ENCODE data around the gene HCLS1. TPM values are rescaled to one million over a fixed set of nuclear protein-coding genes. Genes with fewer than 3 reads are reported as not detected.

Gene HCLS1
- total and polyA plus RNA-seq, 2 donors, result 128 to 171 TPM

- Histone ChIP-seq H3K9me3 (ENCODE audit: control insufficient read depth in 2 of 2, insufficient read depth in 1 of 2, low read length in 1 of 2) (no peaks in the 10 kb centered on the region), H3K36me3 (ENCODE audit: control insufficient read depth in 2 of 2, insufficient read depth in 2 of 2, low read length in 1 of 2) (peaks cover 39 to 55% of the 10 kb centered on the region in 2 donors), H3K27ac (ENCODE audit: low read depth in 1 of 2, low read length in 1 of 2) (no peak overlapping the region), H3K27me3 (ENCODE audit: control insufficient read depth in 2 of 2, insufficient read depth in 1 of 2, low read length in 1 of 2) (no peaks in the 10 kb centered on the region), H3K4me1 (ENCODE audit: control insufficient read depth in 2 of 2, insufficient read depth in 2 of 2, low read length in 2 of 2) (peaks cover 10 to 17% of the 10 kb centered on the region in 2 donors), H3K4me3 (ENCODE audit: low read length in 2 of 2) (no peak overlapping the region)
- 99% methylated on average over 2 of the region's 2 CpGs for WGBS
- DNase-seq (ENCODE audit: low read depth in 6 of 9, low spot score in 9 of 9), result no peak
Measured at GRCh38 chr3:121663171-121663847, 2.6 kb upstream of the HCLS1 start.

- DNase-seq (ENCODE audit: low read depth in 6 of 9, low spot score in 9 of 9), result no peak
- no peak overlapping the region for H3K4me3 ChIP-seq (ENCODE audit: low read length in 2 of 2)
- H3K27me3 ChIP-seq (ENCODE audit: control insufficient read depth in 2 of 2, insufficient read depth in 1 of 2, low read length in 1 of 2), result no peaks in the 10 kb centered on the region
- H3K27ac ChIP-seq (ENCODE audit: low read depth in 1 of 2, low read length in 1 of 2), result no peak overlapping the region
- H3K36me3 ChIP-seq (ENCODE audit: control insufficient read depth in 2 of 2, insufficient read depth in 2 of 2, low read length in 1 of 2), result peaks cover 36 to 54% of the 10 kb centered on the region in 2 donors
- no peaks in the 10 kb centered on the region for H3K9me3 ChIP-seq (ENCODE audit: control insufficient read depth in 2 of 2, insufficient read depth in 1 of 2, low read length in 1 of 2)
- H3K4me1 ChIP-seq (ENCODE audit: control insufficient read depth in 2 of 2, insufficient read depth in 2 of 2, low read length in 2 of 2), result peaks cover 10 to 20% of the 10 kb centered on the region in 2 donors
Measured at GRCh38 chr3:121662742-121663141, 2.0 kb upstream of the HCLS1 start.

- peak overlapping the region in 1 of 2 donors; percentile 96 for H3K27ac ChIP-seq (ENCODE audit: low read depth in 1 of 2, low read length in 1 of 2)
- H3K9me3 ChIP-seq (ENCODE audit: control insufficient read depth in 2 of 2, insufficient read depth in 1 of 2, low read length in 1 of 2), result no peaks in the 10 kb centered on the region
- H3K4me1 ChIP-seq (ENCODE audit: control insufficient read depth in 2 of 2, insufficient read depth in 2 of 2, low read length in 2 of 2), result peaks cover 10 to 20% of the 10 kb centered on the region in 2 donors
- H3K4me3 ChIP-seq (ENCODE audit: low read length in 2 of 2), result no peak overlapping the region
- no peaks in the 10 kb centered on the region for H3K27me3 ChIP-seq (ENCODE audit: control insufficient read depth in 2 of 2, insufficient read depth in 1 of 2, low read length in 1 of 2)
- WGBS, result 85% methylated on average over 6 of the region's 6 CpGs
- H3K36me3 ChIP-seq (ENCODE audit: control insufficient read depth in 2 of 2, insufficient read depth in 2 of 2, low read length in 1 of 2), result peaks cover 35 to 55% of the 10 kb centered on the region in 2 donors
- no peak for DNase-seq (ENCODE audit: low read depth in 6 of 9, low spot score in 9 of 9)
Measured at GRCh38 chr3:121661376-121661775, 673 bp upstream of the HCLS1 start.

GRCh38 chr3:121659586-121659985, 1.1 kb downstream of the HCLS1 start:
- Histone ChIP-seq H3K4me1 (ENCODE audit: control insufficient read depth in 2 of 2, insufficient read depth in 2 of 2, low read length in 2 of 2) (peaks cover 10 to 23% of the 10 kb centered on the region in 2 donors), H3K9me3 (ENCODE audit: control insufficient read depth in 2 of 2, insufficient read depth in 1 of 2, low read length in 1 of 2) (no peaks in the 10 kb centered on the region), H3K4me3 (ENCODE audit: low read length in 2 of 2) (peak overlapping the region; percentile 59 to 62), H3K36me3 (ENCODE audit: control insufficient read depth in 2 of 2, insufficient read depth in 2 of 2, low read length in 1 of 2) (peaks cover 25 to 55% of the 10 kb centered on the region in 2 donors), H3K27me3 (ENCODE audit: control insufficient read depth in 2 of 2, insufficient read depth in 1 of 2, low read length in 1 of 2) (no peaks in the 10 kb centered on the region), H3K27ac (ENCODE audit: low read depth in 1 of 2, low read length in 1 of 2) (peak overlapping the region in 1 of 2 donors; percentile 71)
- DNase-seq (ENCODE audit: low read depth in 6 of 9, low spot score in 9 of 9), result no peak
- WGBS, result 98% methylated on average over 3 of the region's 3 CpGs

GRCh38 chr3:121658716-121659435, 1.8 kb downstream of the HCLS1 start:
- no peaks in the 10 kb centered on the region for H3K27me3 ChIP-seq (ENCODE audit: control insufficient read depth in 2 of 2, insufficient read depth in 1 of 2, low read length in 1 of 2)
- H3K9me3 ChIP-seq (ENCODE audit: control insufficient read depth in 2 of 2, insufficient read depth in 1 of 2, low read length in 1 of 2), result no peaks in the 10 kb centered on the region
- no peak overlapping the region for H3K4me3 ChIP-seq (ENCODE audit: low read length in 2 of 2)
- peaks cover 10 to 23% of the 10 kb centered on the region in 2 donors for H3K4me1 ChIP-seq (ENCODE audit: control insufficient read depth in 2 of 2, insufficient read depth in 2 of 2, low read length in 2 of 2)
- no peak overlapping the region for H3K27ac ChIP-seq (ENCODE audit: low read depth in 1 of 2, low read length in 1 of 2)
- peaks cover 19 to 51% of the 10 kb centered on the region in 2 donors for H3K36me3 ChIP-seq (ENCODE audit: control insufficient read depth in 2 of 2, insufficient read depth in 2 of 2, low read length in 1 of 2)
- WGBS, result 99% methylated on average over 6 of the region's 6 CpGs
- no peak for DNase-seq (ENCODE audit: low read depth in 6 of 9, low spot score in 9 of 9)

- 68% methylated on average over 6 of the region's 6 CpGs for WGBS
Measured at GRCh38 chr3:121654493-121655385, 6.0 kb downstream of the HCLS1 start.

GRCh38 chr3:121651684-121652083, 9.0 kb downstream of the HCLS1 start:
- H3K4me1 ChIP-seq (ENCODE audit: control insufficient read depth in 2 of 2, insufficient read depth in 2 of 2, low read length in 2 of 2), result peaks cover 0 to 3% of the 10 kb centered on the region in 2 donors
- no peak overlapping the region for H3K27ac ChIP-seq (ENCODE audit: low read depth in 1 of 2, low read length in 1 of 2)
- DNase-seq (ENCODE audit: low read depth in 6 of 9, low spot score in 9 of 9), result no peak
- H3K36me3 ChIP-seq (ENCODE audit: control insufficient read depth in 2 of 2, insufficient read depth in 2 of 2, low read length in 1 of 2), result peaks cover 4 to 40% of the 10 kb centered on the region in 2 donors
- no peak overlapping the region for H3K4me3 ChIP-seq (ENCODE audit: low read length in 2 of 2)
- H3K9me3 ChIP-seq (ENCODE audit: control insufficient read depth in 2 of 2, insufficient read depth in 1 of 2, low read length in 1 of 2), result no peaks in the 10 kb centered on the region
- no peaks in the 10 kb centered on the region for H3K27me3 ChIP-seq (ENCODE audit: control insufficient read depth in 2 of 2, insufficient read depth in 1 of 2, low read length in 1 of 2)

More at GRCh38 chr3:121654493-121655385, 6.0 kb downstream of the HCLS1 start:
- DNase-seq (ENCODE audit: low read depth in 6 of 9, low spot score in 9 of 9), result peak in 1 of 9 donors; percentile 35
- Histone ChIP-seq H3K36me3 (ENCODE audit: control insufficient read depth in 2 of 2, insufficient read depth in 2 of 2, low read length in 1 of 2) (peaks cover 17 to 59% of the 10 kb centered on the region in 2 donors), H3K4me3 (ENCODE audit: low read length in 2 of 2) (no peak overlapping the region), H3K27ac (ENCODE audit: low read depth in 1 of 2, low read length in 1 of 2) (no peak overlapping the region), H3K4me1 (ENCODE audit: control insufficient read depth in 2 of 2, insufficient read depth in 2 of 2, low read length in 2 of 2) (peaks cover 7 to 15% of the 10 kb centered on the region in 2 donors), H3K9me3 (ENCODE audit: control insufficient read depth in 2 of 2, insufficient read depth in 1 of 2, low read length in 1 of 2) (no peaks in the 10 kb centered on the region), H3K27me3 (ENCODE audit: control insufficient read depth in 2 of 2, insufficient read depth in 1 of 2, low read length in 1 of 2) (no peaks in the 10 kb centered on the region)

GRCh38 chr3:121649645-121650044, 11.1 kb downstream of the HCLS1 start:
- no peak for DNase-seq (ENCODE audit: low read depth in 6 of 9, low spot score in 9 of 9)
- Histone ChIP-seq H3K9me3 (ENCODE audit: control insufficient read depth in 2 of 2, insufficient read depth in 1 of 2, low read length in 1 of 2) (no peaks in the 10 kb centered on the region), H3K36me3 (ENCODE audit: control insufficient read depth in 2 of 2, insufficient read depth in 2 of 2, low read length in 1 of 2) (peaks cover 6 to 29% of the 10 kb centered on the region in 2 donors), H3K27ac (ENCODE audit: low read depth in 1 of 2, low read length in 1 of 2) (no peak overlapping the region), H3K4me1 (ENCODE audit: control insufficient read depth in 2 of 2, insufficient read depth in 2 of 2, low read length in 2 of 2) (no peaks in the 10 kb centered on the region), H3K27me3 (ENCODE audit: control insufficient read depth in 2 of 2, insufficient read depth in 1 of 2, low read length in 1 of 2) (no peaks in the 10 kb centered on the region), H3K4me3 (ENCODE audit: low read length in 2 of 2) (no peak overlapping the region)
